Right forelimb (tissue), 1 donor: ENCODE measurements around the gene NFATC3.

Source experiments
- DNase-seq: peaks from one replicate; pipeline ENCODE4 v3.0.0-alpha.2; 2018

Gene NFATC3

DNA sequence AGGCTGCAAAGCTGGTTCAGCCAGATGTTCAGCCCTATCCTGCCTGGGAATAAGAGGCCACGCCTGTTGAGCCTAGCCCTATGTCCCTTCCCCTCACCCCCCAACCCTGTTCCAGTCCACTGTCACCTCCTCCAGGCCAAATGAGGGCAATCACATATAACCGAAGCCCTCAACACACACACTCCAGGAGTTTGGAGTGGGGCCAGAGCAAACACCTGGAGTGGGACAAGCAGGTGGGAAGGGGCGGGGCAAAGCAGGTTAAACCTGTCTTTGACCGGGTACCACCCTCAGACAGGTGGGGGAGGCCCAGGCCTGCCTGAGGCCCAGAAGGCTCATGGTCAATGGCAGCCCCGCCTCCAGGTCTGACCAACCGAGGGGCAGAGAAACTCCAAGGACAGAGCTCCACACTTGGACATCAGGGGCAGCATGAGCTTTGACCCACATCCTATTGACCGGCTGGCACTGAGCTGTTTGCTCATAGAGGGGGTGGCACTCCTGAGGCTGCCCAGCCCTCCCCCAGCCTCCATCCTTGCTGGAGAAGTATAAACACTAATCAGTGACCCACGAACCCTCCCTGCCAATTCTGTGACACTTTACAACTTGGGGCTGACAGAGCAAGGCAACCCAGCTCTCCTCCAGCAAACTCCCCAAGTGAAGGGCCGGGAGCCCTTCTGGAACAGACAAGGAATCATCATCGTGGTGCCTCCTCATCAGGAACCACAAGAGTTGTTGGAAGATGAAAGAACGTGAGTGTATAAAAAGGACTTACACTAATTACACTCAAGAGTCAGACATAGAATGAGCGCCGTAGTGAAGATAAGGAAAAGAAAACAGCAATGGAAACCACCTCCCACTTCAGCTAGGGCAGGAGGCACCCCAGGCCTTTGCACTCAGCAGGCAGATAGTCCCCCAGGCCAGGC is 149.3 kb downstream of the NFATC3 start:
- no peak for DNase-seq

GRCh38 chr16:68235108-68235886 is 150.1 kb downstream of the NFATC3 start:
- DNase-seq: no peak

- no peak for DNase-seq
These were observed 150.6 kb downstream of the NFATC3 start, which contains the start of gene ESRP2 for GRCh38 chr16:68235887-68236136. ESRP2 (minus strand) TSS chr16:68236127; CDS start chr16:68236045, 82 bp downstream.

DNA sequence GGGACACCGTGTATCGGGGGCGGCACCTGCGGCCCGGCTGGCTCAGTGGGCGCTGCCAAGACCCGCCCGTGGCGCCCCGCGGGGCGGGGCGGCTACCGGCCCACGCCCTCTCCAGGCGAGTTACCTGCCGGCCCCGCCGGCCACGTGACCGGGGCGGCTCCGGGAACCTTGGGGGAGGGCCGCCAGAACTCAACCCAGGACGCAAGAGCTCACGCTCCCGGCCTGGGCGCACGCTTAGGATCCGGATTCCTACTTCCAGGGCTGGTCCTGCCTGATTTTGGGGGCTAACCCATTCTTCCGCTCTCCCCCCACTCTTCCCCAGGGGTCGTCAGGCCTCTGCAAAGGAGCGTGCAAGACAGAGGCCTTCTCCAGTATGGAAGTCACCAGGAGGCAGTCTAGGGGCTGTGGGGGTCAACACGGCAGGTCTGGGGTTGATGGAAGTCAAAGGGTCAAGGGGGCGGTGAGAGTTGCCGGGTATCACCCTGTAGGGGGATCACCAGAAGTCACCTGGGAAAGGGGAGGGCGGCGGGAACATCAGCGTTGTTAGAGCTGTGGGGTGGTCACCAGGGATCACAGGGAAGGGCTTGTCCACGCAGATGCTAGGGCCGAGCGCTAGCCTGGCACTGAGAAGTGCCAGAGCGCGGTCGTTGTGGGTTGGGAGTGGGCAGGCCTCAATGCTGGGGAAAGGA is 151.1 kb downstream of the NFATC3 start:
- no peak for DNase-seq

DNA sequence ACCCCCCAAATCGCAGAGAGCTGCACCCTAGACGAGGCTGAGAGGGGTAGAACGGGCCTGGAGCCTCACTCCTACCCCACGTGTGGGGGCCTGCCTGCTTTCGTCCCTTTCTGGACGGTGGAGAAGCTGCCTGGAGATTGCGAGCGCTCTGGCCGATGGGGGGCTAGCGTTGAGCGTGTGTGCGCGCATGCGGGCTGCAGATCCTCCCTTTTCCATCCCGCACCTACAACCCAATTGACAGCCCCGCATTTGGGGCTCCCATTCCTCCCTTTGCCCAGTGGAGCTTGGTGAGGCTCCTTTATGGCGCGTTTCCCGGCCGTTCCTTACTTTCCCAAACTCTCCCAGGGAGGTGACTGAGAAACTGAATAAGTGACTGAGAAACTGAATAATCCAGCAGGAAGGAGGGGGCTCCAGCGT is 151.7 kb downstream of the NFATC3 start:
- no peak for DNase-seq

GRCh38 chr16:68237243-68238028 is 152.3 kb downstream of the NFATC3 start:
- DNase-seq: peak; percentile 97

- DNase-seq: no peak
These were observed 152.8 kb downstream of the NFATC3 start for GRCh38 chr16:68238029-68238345.

DNA sequence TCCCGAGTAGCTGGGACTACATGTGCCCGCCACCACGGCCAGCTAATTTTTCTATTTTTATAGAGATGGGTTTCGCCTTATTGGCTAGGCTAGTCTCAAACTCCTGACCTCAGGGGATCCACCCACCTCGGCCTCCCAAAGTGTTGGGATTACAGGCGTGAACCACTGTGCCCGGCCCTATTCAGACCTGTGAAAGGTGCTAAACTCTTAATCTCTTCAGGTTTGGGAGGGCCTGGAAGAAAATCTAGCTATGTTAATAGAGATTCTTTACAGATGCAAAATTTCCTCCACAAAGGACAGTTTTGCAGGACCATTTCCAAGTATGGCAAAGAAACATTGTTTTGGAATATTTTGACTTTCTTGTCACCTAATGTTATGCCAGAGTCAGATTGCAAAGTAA is 156.9 kb downstream of the NFATC3 start:
- no peak for DNase-seq

GRCh38 chr16:68242926-68243858 is 158.0 kb downstream of the NFATC3 start:
- DNase-seq: no peak

GRCh38 chr16:68244481-68244902 is 159.3 kb downstream of the NFATC3 start:
- no peak for DNase-seq

DNA sequence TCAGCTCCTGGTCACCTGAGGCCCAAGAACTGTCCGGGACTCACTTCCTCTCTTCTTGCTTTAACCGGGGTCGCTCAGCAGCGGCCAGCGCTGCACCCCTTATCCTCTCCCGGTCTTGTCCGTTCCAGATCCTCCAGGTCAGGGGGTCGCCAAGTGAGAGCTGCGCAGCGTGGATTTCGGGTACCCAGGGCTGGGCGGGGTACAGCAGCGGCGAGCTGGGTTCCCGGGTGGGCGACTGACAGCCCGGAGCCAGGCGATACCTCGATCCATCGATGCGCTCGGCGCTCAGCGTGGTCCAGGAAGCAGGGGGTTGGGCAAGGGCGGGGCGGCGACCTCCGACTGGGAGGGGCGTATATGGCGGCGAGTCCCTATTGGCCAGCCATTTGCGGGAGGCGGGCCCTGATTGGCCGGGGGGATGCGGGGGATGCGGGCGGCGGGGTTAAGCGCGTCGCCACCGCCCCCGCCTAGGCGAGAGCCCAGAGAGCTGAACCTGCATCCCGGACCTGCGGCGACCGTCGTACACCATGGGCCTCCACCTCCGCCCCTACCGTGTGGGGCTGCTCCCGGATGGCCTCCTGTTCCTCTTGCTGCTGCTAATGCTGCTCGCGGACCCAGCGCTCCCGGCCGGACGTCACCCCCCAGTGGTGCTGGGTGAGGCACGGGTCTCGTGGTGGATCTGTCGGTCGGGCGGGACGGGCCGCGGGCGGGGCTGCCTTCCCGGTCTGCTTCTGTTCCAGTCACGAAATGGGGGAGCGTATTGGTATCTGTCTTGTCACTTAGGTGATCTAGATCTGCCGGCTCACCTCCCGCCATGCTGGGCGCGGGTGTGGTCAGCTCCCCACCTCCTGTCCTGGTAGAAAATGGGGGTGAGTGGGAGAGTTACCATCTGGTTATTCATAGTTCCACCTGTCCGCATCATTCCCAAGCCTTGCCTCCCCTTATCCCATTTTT is 160.0 kb downstream of the NFATC3 start, which contains the start of gene PLA2G15:
Gene PLA2G15 (plus strand): TSS at position 471 of the 951 bp plus-strand sequence. CDS start 54 bp downstream, at position 525.
- peak; percentile 99 for DNase-seq

GRCh38 chr16:68246121-68246520 is 161.0 kb downstream of the NFATC3 start:
- no peak for DNase-seq

DNA sequence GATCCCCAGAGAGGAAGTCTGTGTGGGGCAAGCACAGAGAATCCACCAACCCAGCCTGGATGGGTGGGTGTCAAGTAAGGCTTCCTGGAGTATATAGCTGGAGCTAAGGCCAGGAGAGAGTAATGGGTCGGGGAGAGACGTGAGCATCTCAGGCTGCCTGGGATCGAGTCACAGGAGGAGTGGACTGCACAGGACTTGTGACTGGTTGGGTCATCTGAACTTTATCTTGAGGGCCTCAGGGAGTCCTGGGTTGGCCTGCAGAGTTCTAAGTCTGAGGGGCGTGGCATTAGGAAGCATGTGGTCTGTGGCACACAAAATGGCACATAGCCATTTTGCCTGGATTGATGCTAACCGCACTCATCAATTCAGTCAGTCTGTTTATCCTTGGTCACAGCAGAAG is 161.5 kb downstream of the NFATC3 start:
- DNase-seq: no peak

DNA sequence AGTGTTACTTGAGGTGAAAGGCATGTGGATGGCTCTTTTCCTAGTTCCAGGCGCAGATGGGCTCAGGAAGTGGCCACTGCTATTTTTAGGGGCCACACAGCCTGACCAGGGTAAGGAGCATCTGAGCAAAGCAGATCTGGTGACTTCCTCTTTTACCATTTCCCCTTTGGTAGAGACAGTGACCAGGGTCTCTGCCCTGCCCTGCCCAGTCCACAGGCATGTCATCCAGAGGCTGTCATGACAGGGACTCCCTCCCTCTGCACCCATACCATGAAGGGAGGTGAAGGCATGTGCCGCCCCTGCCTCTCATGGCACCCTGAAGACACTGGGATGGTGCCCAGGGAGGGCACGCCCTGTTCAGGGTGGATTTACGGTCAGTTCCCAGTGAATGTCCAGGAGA is 162.2 kb downstream of the NFATC3 start:
- DNase-seq: no peak

GRCh38 chr16:68247932-68248331 is 162.8 kb downstream of the NFATC3 start:
- DNase-seq: no peak

DNA sequence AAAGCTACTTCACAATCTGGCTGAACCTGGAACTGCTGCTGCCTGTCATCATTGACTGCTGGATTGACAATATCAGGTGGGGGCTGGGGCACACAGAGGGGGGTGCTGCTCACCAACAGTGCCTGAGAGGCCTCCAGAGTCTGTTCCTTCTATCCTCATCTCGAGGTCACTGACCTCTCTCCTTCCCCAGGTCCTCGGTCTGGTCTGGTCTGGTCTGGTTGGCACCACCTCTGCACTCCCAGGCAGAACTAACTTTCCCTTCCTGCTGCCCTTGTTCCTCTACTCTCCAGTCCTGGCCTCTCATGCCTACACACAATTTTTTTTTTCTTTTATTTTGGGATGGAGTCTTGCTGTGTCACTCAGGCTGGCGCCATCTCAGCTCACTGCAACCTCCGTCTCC is 164.2 kb downstream of the NFATC3 start:
- no peak for DNase-seq

- DNase-seq: no peak
These were observed 165.8 kb downstream of the NFATC3 start for GRCh38 chr16:68250951-68251350.

DNA sequence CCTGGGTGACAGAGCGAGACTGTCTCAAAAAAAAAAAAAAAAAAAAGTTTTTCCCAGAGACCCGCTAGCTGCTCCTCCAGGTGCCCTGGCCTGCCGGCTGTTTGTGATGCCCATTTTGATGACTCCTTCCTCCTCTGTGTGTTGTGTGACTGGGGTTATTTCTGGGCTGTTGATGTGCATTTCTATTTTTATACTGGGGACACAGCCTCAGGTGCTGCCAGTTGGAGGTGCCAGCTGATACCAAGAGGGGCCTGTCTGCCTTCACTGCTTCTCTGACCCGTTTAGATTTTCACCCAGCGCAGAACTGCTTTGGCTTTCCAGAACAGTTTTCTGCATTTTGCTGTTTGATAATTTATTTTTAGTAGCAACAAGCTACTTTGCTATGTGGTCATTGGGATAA is 166.7 kb downstream of the NFATC3 start:
- no peak for DNase-seq

DNA sequence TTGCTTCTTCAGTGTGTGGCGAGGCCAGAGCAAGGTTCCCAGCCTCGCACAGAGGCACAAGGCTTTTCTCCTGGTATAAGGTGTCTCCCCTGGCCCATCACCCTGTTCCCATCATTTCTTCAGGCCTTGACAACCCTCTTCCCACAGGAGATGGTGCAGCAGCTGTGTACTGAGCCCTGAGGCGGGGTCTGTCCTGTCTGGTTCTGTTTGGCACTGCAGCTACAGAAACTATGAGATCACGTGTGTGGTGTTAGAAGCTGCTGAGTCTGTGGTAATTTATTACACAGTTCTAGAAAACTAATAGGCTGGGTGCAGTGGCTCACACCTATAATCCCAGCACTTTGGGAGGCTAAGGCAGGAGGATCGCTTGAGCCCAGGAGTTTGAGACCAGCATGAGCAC is 167.2 kb downstream of the NFATC3 start:
- no peak for DNase-seq

DNA sequence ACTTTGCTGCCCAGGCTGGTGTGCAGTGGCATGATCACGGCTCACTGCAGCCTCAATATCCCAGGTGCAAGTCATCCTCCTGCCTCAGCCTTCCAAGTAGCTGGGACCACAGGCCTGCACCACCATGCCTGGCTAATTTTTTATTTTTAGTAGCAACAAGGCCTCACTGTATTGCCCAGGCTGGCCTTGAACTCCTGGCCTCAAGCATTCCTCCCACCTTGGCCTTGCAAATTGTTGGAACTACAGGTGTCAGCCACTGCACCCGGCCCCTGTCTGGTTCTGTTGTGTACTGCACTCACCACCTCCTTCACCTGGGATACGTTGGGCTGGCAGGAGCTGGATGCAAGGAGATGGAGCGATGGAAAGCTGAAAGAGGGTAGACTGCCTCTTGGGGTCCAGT is 168.6 kb downstream of the NFATC3 start:
- no peak for DNase-seq
